Kidney (tissue), 14 donors: Measurements from ENCODE around the gene AGTRAP. TPM values are rescaled to one million over a fixed set of nuclear protein-coding genes. Genes with fewer than 3 reads are reported as not detected.

Experiments used
- DNase-seq, 5 donors: peaks; one replicate each; pipeline ENCODE4 v3.0.0-alpha.2; 2013 to 2020
- FAIRE-seq: peaks from 2 replicates; lab custom pipeline; 2012; peaks lifted over from hg19 to GRCh38; lab: Jason Lieb, UNC
- H3K27ac ChIP-seq, 2 donors: one replicate each; pipeline ENCODE4 v1.7.0; 2013; ENCODE audit warnings: low read depth in 2 of 2, low read length in 2 of 2, inconsistent platforms in 1 of 2
- H3K27me3 ChIP-seq: one replicate; pipeline ENCODE4 v1.7.1; 2013; ENCODE audit warnings: low read length, inconsistent platforms; ENCODE audit not compliant: control insufficient read depth, insufficient read depth
- H3K36me3 ChIP-seq, 3 donors: one replicate each; pipeline versions ENCODE4 v1.7.0 to v1.7.1; 2013; ENCODE audit warnings: low read length in 3 of 3, control low read depth in 1 of 3, inconsistent platforms in 1 of 3; ENCODE audit not compliant: insufficient read depth in 3 of 3, control insufficient read depth in 2 of 3
- H3K4me1 ChIP-seq, 3 donors: one replicate each; pipeline versions ENCODE4 v1.7.0 to v1.7.1; 2013; ENCODE audit warnings: low read length in 3 of 3, inconsistent platforms in 1 of 3, low read depth in 1 of 3; ENCODE audit not compliant: control insufficient read depth in 2 of 3, insufficient read depth in 2 of 3
- H3K4me3 ChIP-seq, 3 donors: one replicate each; pipeline versions ENCODE4 v1.7.0 to v1.8.1; 2013; ENCODE audit warnings: low read length in 3 of 3, control low read depth in 1 of 3, inconsistent platforms in 1 of 3
- H3K9ac ChIP-seq, 3 donors: one replicate each; pipeline versions ENCODE4 v1.7.0 to v1.7.1; 2013; ENCODE audit warnings: low read length in 3 of 3, control low read depth in 1 of 3, inconsistent platforms in 1 of 3
- H3K9me3 ChIP-seq, 3 donors: one replicate each; pipeline versions ENCODE4 v1.7.0 to v1.7.1; 2013; ENCODE audit warnings: low read length in 3 of 3, control low read depth in 1 of 3, inconsistent platforms in 1 of 3; ENCODE audit not compliant: control insufficient read depth in 2 of 3, insufficient read depth in 1 of 3
- CTCF ChIP-seq: IDR thresholded peaks from 3 replicates; pipeline ENCODE4 v1.5.1; 2012; ENCODE audit warnings: mild to moderate bottlenecking, moderate library complexity, borderline replicate concordance; ENCODE audit not compliant: insufficient read depth; ENCODE audit errors: extremely low read depth
- intact Hi-C: fragments of 100-400 bp; cut with DNase I; formaldehyde crosslinking; loops from one replicate; pipeline ENCODE4 v1.11.1; 2022
- polyA plus RNA-seq: library from polyadenylated mRNA; stranded (reverse); fragments of 350-450 nt; fragmentation: Illumina TruSeq; extraction: RNeasy Lipid Tissue Mini Kit (QIAGEN cat#74804); gene quantifications from one replicate; pipeline ENCODE4 v1.2.3, GENCODE V29; 2014; ENCODE audit warnings: low read depth, low replicate concordance; ENCODE audit not compliant: insufficient read depth
- total RNA-seq: library from RNA; stranded (reverse); fragmentation: NEBNext Ultra II Directional; extraction: Animal tissue kit (Norgen Biotek cat#: 25700); gene quantifications from one replicate; pipeline ENCODE4 v1.2.1, GENCODE V29; 2021
- donor health status: control.
- donor health status: control.
- donor health status: control.
- donor health status: control.
- donor health status: control.
- donor health status: DM: yes; HTN: yes; CAD: no.
- donor health status: Normal renal cell carcinoma (clear cell type).

Gene AGTRAP
- total and polyA plus RNA-seq, 2 donors from 2014 or later = 66.1 to 140 TPM

DNA sequence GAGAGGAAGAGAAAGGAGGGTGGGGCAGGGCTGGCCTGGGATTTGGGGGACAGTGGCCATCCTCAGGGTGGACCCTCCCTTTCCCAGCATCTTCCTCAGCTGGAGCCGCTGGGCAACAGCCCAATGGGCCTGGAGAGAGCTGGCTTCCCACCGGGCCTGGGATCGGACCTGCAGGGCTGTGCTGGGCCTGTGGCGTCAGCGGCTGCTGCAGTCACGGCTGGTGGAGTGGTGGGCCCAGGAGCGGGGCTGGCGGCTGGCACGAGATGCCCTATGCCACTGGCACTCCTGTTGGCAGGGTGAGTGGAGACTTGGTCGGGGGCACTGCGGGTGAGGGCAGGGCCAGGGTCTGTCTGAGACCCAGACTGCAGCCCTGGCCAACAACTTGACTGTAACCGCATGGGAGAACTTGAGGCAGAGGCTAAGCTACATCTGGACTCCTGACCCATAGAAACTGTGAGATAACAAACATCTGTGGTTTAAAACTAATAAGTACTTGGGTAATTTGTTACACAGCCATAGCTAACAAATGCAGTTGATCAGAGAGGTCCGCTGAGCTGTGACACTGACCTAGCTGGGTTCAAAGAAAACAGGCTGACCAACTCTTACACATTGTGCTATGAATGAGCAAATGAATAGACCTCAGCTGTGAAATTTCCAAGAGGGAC lies 43.9 kb downstream of the AGTRAP start:
- peaks cover 0 to 8% (median 5%) of the 10 kb centered on the region in 3 donors for H3K4me1 ChIP-seq
- H3K4me3 ChIP-seq = no peak overlapping the region
- no peaks in the 10 kb centered on the region for H3K36me3 ChIP-seq
- no peak overlapping the region for H3K27ac ChIP-seq
- no peak for DNase-seq
- TF ChIP-seq CTCF = no peak
- no peaks in the 10 kb centered on the region for H3K27me3 ChIP-seq
- intact Hi-C loops = no loop called here
- no peak overlapping the region for H3K9ac ChIP-seq
- no peaks in the 10 kb centered on the region for H3K9me3 ChIP-seq
- no peak for FAIRE-seq

GRCh38 chr1:11780380-11781147 lies 44.6 kb downstream of the AGTRAP start:
- Histone ChIP-seq H3K36me3 (no peaks in the 10 kb centered on the region), H3K4me1 (peaks cover 0 to 14% (median 5%) of the 10 kb centered on the region in 3 donors), H3K27me3 (no peaks in the 10 kb centered on the region), H3K4me3 (no peak overlapping the region), H3K9me3 (no peaks in the 10 kb centered on the region), H3K27ac (no peak overlapping the region), H3K9ac (no peak overlapping the region)
- intact Hi-C loops = no loop called here
- DNase-seq = no peak
- no peak for FAIRE-seq
- TF ChIP-seq CTCF = no peak

GRCh38 chr1:11781297-11781696 lies 45.4 kb downstream of the AGTRAP start:
- Histone ChIP-seq H3K4me3 (no peak overlapping the region), H3K9ac (no peak overlapping the region), H3K36me3 (no peaks in the 10 kb centered on the region), H3K27me3 (no peaks in the 10 kb centered on the region), H3K4me1 (peaks cover 0 to 15% (median 5%) of the 10 kb centered on the region in 3 donors), H3K27ac (no peak overlapping the region), H3K9me3 (no peaks in the 10 kb centered on the region)
- no peak for DNase-seq
- TF ChIP-seq CTCF = no peak
- intact Hi-C loops = no loop called here
- no peak for FAIRE-seq
